Measurements from ENCODE around the gene GRIN2A. TPM values are rescaled to one million over a fixed set of nuclear protein-coding genes. Genes with fewer than 3 reads are reported as not detected.

The GRIN2A gene
- total RNA-seq, 1 donor from 2014 or later, result not detected

Other genes starting within 250 kb of the GRIN2A start
- 50.6 and 52.9 TPM in 2 replicates for gene ATF7IP2, start 203.6 kb upstream of the GRIN2A start, total RNA-seq